GM12878 (cell line): ENCODE results near the gene TMPRSS7. TPM values are rescaled to one million over a fixed set of nuclear protein-coding genes. Genes with fewer than 3 reads are reported as not detected.
A peak's percentile ranks its signal among the peaks of the same experiment; 100 is the strongest.

Source experiments
- ATAC-seq: fragments of 200-7000 bp; cut with Tn5 transposase; 3 replicates; pipeline ENCODE4 v1.9.1; 2020; ENCODE audit warnings: mild to moderate bottlenecking, moderate library complexity
- BruUV-seq: library from RNA; stranded (reverse); fragments of 400-500 nt; replicated peaks from 2 replicates; lab custom pipeline; 2021; lab: Mats Ljungman, UMichigan
- CTCF ChIA-PET: fragments of 300-600 bp; sonication (Branson Sonifier 250); formaldehyde crosslinking; extraction: SDS; loops from one replicate; lab custom pipeline; 2021; ENCODE audit warnings: inconsistent platforms; lab: Yijun Ruan, JAX
- POLR2A ChIA-PET: fragments of 350-600 bp; formaldehyde crosslinking; extraction: SDS; loops from one replicate; lab custom pipeline; 2021; ENCODE audit warnings: inconsistent platforms; lab: Charles Lee
- RAD21 ChIA-PET: fragments of 300-600 bp; sonication (Branson Sonifier 250); formaldehyde crosslinking; loops from one replicate; lab custom pipeline; 2023; ENCODE audit warnings: antibody characterized with exemption; ENCODE audit not compliant: unreplicated experiment; lab: Charles Lee
- SMC1A ChIA-PET: fragments of 300-600 bp; sonication (Branson Sonifier 250); formaldehyde crosslinking; loops from one replicate; lab custom pipeline; 2023; ENCODE audit not compliant: unreplicated experiment, uncharacterized antibody; lab: Charles Lee
- DNase-seq: peaks from one replicate; pipeline ENCODE4 v3.0.0-alpha.2; 2011; ENCODE audit warnings: low read depth, low spot score
- FAIRE-seq: peaks from 3 replicates; lab custom pipeline; 2011; peaks lifted over from hg19 to GRCh38; lab: Jason Lieb, UNC
- H2AFZ ChIP-seq: 2 replicates; pipeline ENCODE4 v1.6.0; 2011; ENCODE audit warnings: low read depth, low read length, control low read depth; ENCODE audit not compliant: control insufficient read depth
- H3K27ac ChIP-seq: 2 replicates; pipeline ENCODE4 v1.5.1; 2011; ENCODE audit warnings: control low read depth; ENCODE audit not compliant: control insufficient read depth, insufficient read depth
- H3K27me3 ChIP-seq, 2 experiments: replicated peaks in 1 of 2; 2 replicates each; pipeline versions ENCODE4 v1.6.0 to v1.6.1; 2011; ENCODE audit warnings: low read length in 1 of 2; ENCODE audit not compliant: control insufficient read depth in 2 of 2, insufficient read depth in 2 of 2
- H3K36me3 ChIP-seq, 2 experiments: 2 replicates each; pipeline ENCODE4 v1.5.1; 2011; ENCODE audit warnings: low read length in 1 of 2; ENCODE audit not compliant: control insufficient read depth in 2 of 2, insufficient read depth in 2 of 2
- H3K4me1 ChIP-seq: 2 replicates; pipeline ENCODE4 v1.6.1; 2011; ENCODE audit warnings: mild to moderate bottlenecking, low read length, moderate library complexity, mixed read lengths; ENCODE audit not compliant: control insufficient read depth, insufficient read depth
- H3K4me2 ChIP-seq: 2 replicates; pipeline ENCODE4 v1.6.0; 2011; ENCODE audit warnings: control low read depth; ENCODE audit not compliant: control insufficient read depth, insufficient read depth
- H3K4me3 ChIP-seq: fragments of 200-600 bp; sonication (generic); 2 replicates; pipeline ENCODE4 v1.5.1; 2016
- H3K79me2 ChIP-seq: 2 replicates; pipeline ENCODE4 v1.6.0; 2011; ENCODE audit warnings: low read length; ENCODE audit not compliant: control insufficient read depth, insufficient read depth
- H3K9ac ChIP-seq: 2 replicates; pipeline ENCODE4 v1.8.0; 2011; ENCODE audit warnings: low read length, control low read depth, mixed read lengths; ENCODE audit not compliant: control insufficient read depth, insufficient read depth
- H3K9me3 ChIP-seq: replicated peaks from 3 replicates; pipeline ENCODE4 v1.5.1; 2011; ENCODE audit warnings: mild to moderate bottlenecking, low read length; ENCODE audit not compliant: control insufficient read depth, insufficient read depth
- H4K20me1 ChIP-seq: 2 replicates; pipeline ENCODE4 v1.6.0; 2011; ENCODE audit not compliant: control insufficient read depth, insufficient read depth
- CBFB ChIP-seq: IDR thresholded peaks from 2 replicates; pipeline ENCODE4 v1.6.1; 2016; ENCODE audit warnings: antibody characterized with exemption, low read depth
- CREB1 ChIP-seq: IDR thresholded peaks from 2 replicates; pipeline ENCODE4 v1.6.1; 2012; ENCODE audit warnings: low read depth, mild to moderate bottlenecking, inconsistent platforms
- DPF2 ChIP-seq: fragments of 450-650 bp; IDR thresholded peaks from 2 replicates; pipeline ENCODE4 v1.6.1; 2017; ENCODE audit warnings: mild to moderate bottlenecking
- E2F8 ChIP-seq: fragments of 450-650 bp; IDR thresholded peaks from 2 replicates; pipeline ENCODE4 v1.6.1; 2018; ENCODE audit warnings: mild to moderate bottlenecking, low read depth, moderate library complexity; ENCODE audit not compliant: partially characterized antibody
- HCFC1 ChIP-seq: fragments of 150-350 bp; IDR thresholded peaks from 2 replicates; pipeline ENCODE4 v1.6.1; 2014; ENCODE audit warnings: low read length
- MEF2B ChIP-seq: fragments of 450-650 bp; IDR thresholded peaks from 2 replicates; pipeline ENCODE4 v1.6.1; 2018; ENCODE audit warnings: mild to moderate bottlenecking, moderate library complexity; ENCODE audit not compliant: partially characterized antibody, poor library complexity, severe bottlenecking
- MLLT1 ChIP-seq: fragments of 450-650 bp; IDR thresholded peaks from 2 replicates; pipeline ENCODE4 v1.6.1; 2016; ENCODE audit warnings: mild to moderate bottlenecking
- NR2F1 ChIP-seq: fragments of 450-650 bp; conservative IDR thresholded peaks from 2 replicates; pipeline ENCODE4 v1.6.1; 2017; ENCODE audit warnings: mild to moderate bottlenecking
- POLR2AphosphoS5 ChIP-seq: IDR thresholded peaks from 2 replicates; pipeline ENCODE4 v1.6.1; 2011; ENCODE audit warnings: mild to moderate bottlenecking, low read length, inconsistent platforms
- RELB ChIP-seq: fragments of 450-650 bp; IDR thresholded peaks from 2 replicates; pipeline ENCODE4 v1.6.1; 2017; ENCODE audit warnings: low read depth, mild to moderate bottlenecking, moderate library complexity
- SKIL ChIP-seq: fragments of 450-650 bp; IDR thresholded peaks from 2 replicates; pipeline ENCODE4 v1.6.1; 2017; ENCODE audit warnings: mild to moderate bottlenecking, low read depth, inconsistent platforms; ENCODE audit not compliant: poor library complexity, severe bottlenecking
- TARDBP ChIP-seq: IDR thresholded peaks from 2 replicates; pipeline ENCODE4 v1.6.1; 2016; ENCODE audit warnings: borderline replicate concordance
- TCF3 ChIP-seq: IDR thresholded peaks from 2 replicates; pipeline ENCODE4 v1.6.1; 2012; ENCODE audit warnings: low read depth, mild to moderate bottlenecking, low read length, borderline replicate concordance; ENCODE audit not compliant: insufficient read depth
- WGBS: methylation state at CpG from one replicate; pipeline ENCODE4 v1.1.6; 2016; ENCODE audit warnings: low lambda C conversion rate; ENCODE audit not compliant: insufficient replicate concordance, insufficient coverage; ENCODE audit errors: missing lambda C conversion rate; 5-methylcytosine and 5-hydroxymethylcytosine counted together
- in situ Hi-C: fragments of 300-500 bp; cut with MboI; formaldehyde crosslinking; loops from 9 replicates; pipeline ENCODE4 v1.14.3; 2018; ENCODE audit warnings: mixed read lengths
- intact Hi-C: fragments of 100-400 bp; cut with micrococcal nuclease; formaldehyde crosslinking; loops from one replicate; pipeline ENCODE4 v1.14.2; 2022; ENCODE audit not compliant: unreplicated experiment
- polyA plus RNA-seq, 11 experiments: library from polyadenylated mRNA; depleted of rRNA in 4 of 11; unstranded in 6 of 11; stranded (reverse) in 5 of 11; fragments of >200 nt; fragmentation: Nextera tagmentation in 4 of 11; fragmentation: Illumina TruSeq in 1 of 11; extraction: Ambion mirVana in 4 of 11; extraction: Trizol in 1 of 11; gene quantifications; 1 replicate in 1 of 11; 2 replicates in 10 of 11; pipeline versions ENCODE4 v1.2.1 to v1.2.3, GENCODE V29; 2011 to 2016; ENCODE audit warnings: inconsistent platforms in 2 of 11, missing spikeins in 2 of 11, low read depth in 1 of 11
- total RNA-seq, 4 experiments: library from RNA; depleted of rRNA in 3 of 4; stranded (reverse); fragments of >200 nt in 3 of 4; fragmentation: Illumina TruSeq in 1 of 4; extraction: Trizol in 1 of 4; gene quantifications; 2 replicates each; pipeline versions ENCODE4 v1.2.1 to v1.2.3, GENCODE V29; 2013 to 2021

Gene TMPRSS7
- total and polyA plus RNA-seq, 10 of the 15 experiments (the other 5 are each of a cell fraction or from before 2014, with no cell fraction given): 0.03 TPM; not detected in 9

- WGBS: 0% methylated on average over 6 of the region's 6 CpGs
- TF ChIP-seq HCFC1 (no peak), TARDBP (no peak), MEF2B (peak; percentile 87), CBFB (no peak), DPF2 (no peak), TCF3 (peak; percentile 55; the same call in 1 of the 2 replicates), CREB1 (peak; percentile 13; the same call in 1 of the 2 replicates), E2F8 (no peak), MLLT1 (peak; percentile 61; the same call in 1 of the 2 replicates), RELB (no peak), POLR2AphosphoS5 (peak; percentile 64; the same call in 1 of the 2 replicates), NR2F1 (peak; percentile 90), SKIL (peak; percentile 3)
Observed at GRCh38 chr3:112115806-112116383, 81.4 kb downstream of the TMPRSS7 start.

More at GRCh38 chr3:112115806-112116383, 81.4 kb downstream of the TMPRSS7 start:
- H3K9me3 ChIP-seq: no peaks in the 10 kb centered on the region
- no peaks in the 10 kb centered on the region for H3K27me3 ChIP-seq
- in situ Hi-C loops: no loop called here
- peaks cover 27% of the 10 kb centered on the region for H3K79me2 ChIP-seq
- intact Hi-C loops: loop anchor here (1.0 to 10.0 kb wide), 3 partner anchors 17 to 859 kb away; partner anchors contain the start of genes CD200R1 and GCSAM
- no peaks in the 10 kb centered on the region; a peak in 1 of 4 replicates for H3K36me3 ChIP-seq
- peak overlapping the region; percentile 79 for H3K9ac ChIP-seq
- ChIA-PET RAD21 (interaction anchor here (0.8 to 7.4 kb wide), 13 partner anchors 15 to 382 kb away, joined by 3 to 457 read pairs (median 6); partner anchors contain the start of genes BTLA, CD200, GCSAM and SLC9C1), POLR2A (interaction anchor here (1.0 to 9.4 kb wide), 9 partner anchors 15 to 447 kb away, joined by 3 to 345 read pairs (median 6); partner anchors contain the start of genes BTLA, GCSAM and SLC9C1), CTCF (interaction anchor here (0.7 to 9.2 kb wide), 4 partner anchors 16 to 402 kb away, joined by 3 to 226 read pairs (median 6); partner anchors contain the start of genes GCSAM and SLC9C1), SMC1A (interaction anchor here (0.9 to 9.4 kb wide), 11 partner anchors 16 to 398 kb away, joined by 3 to 489 read pairs (median 6); partner anchors contain the start of genes BTLA, CD200, GCSAM and SLC9C1)
- H4K20me1 ChIP-seq: no peaks in the 10 kb centered on the region
- no peak overlapping the region for H2AFZ ChIP-seq
- peak overlapping the region; percentile 95 for H3K27ac ChIP-seq
- BruUV-seq: no TSS peak
- ATAC-seq (peak; percentile 13), FAIRE-seq (no peak), DNase-seq (no peak)
- H3K4me1 ChIP-seq: peaks cover 84% of the 10 kb centered on the region
- H3K4me3 ChIP-seq: no peak overlapping the region
- H3K4me2 ChIP-seq: peak overlapping the region; percentile 53
